Stimulated activated CD4-positive, alpha-beta T cell treated with anti-CD3 and anti-CD28 coated beads, Interleukin-4, amount 100 ng/mL, for 48 hours (primary cell): ENCODE results near the gene GPR78.

Experiments used
- DNase-seq, 2 donors: peaks; one replicate each; pipeline ENCODE4 v3.0.0-alpha.2; 2020; ENCODE audit warnings: low read depth in 2 of 2

The GPR78 gene, protein sequence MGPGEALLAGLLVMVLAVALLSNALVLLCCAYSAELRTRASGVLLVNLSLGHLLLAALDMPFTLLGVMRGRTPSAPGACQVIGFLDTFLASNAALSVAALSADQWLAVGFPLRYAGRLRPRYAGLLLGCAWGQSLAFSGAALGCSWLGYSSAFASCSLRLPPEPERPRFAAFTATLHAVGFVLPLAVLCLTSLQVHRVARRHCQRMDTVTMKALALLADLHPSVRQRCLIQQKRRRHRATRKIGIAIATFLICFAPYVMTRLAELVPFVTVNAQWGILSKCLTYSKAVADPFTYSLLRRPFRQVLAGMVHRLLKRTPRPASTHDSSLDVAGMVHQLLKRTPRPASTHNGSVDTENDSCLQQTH

DNA sequence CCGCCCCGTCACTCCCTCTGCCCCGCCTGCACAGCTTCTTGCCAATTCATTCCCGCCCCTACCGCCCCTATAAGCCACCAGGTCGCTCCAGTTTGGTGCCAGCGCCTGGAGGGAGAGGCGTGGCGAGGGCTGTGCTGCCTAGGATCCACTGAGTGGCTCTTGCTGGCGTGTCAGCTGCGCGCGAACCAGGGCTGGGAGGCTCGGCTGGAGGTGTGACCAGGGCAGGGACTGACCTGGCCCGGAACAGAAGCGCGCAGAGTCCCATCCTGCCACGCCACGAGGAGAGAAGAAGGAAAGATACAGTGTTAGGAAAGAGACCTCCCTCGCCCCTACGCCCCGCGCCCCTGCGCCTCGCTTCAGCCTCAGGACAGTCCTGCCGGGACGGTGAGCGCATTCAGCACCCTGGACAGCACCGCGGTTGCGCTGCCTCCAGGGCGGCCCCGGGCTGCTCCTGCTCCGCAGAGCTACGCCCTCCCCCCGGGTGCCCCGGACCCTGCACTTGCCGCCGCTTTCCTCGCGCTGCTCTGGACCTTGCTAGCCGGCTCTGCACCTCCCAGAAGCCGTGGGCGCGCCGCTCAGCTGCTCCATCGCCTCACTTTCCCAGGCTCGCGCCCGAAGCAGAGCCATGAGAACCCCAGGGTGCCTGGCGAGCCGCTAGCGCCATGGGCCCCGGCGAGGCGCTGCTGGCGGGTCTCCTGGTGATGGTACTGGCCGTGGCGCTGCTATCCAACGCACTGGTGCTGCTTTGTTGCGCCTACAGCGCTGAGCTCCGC, at the start of gene GPR78:
GPR78 (plus strand) TSS at position 72 of the 773 bp plus-strand sequence; CDS start at position 663, 591 bp downstream.
- DNase-seq = peak; percentile 16 to 47

DNA sequence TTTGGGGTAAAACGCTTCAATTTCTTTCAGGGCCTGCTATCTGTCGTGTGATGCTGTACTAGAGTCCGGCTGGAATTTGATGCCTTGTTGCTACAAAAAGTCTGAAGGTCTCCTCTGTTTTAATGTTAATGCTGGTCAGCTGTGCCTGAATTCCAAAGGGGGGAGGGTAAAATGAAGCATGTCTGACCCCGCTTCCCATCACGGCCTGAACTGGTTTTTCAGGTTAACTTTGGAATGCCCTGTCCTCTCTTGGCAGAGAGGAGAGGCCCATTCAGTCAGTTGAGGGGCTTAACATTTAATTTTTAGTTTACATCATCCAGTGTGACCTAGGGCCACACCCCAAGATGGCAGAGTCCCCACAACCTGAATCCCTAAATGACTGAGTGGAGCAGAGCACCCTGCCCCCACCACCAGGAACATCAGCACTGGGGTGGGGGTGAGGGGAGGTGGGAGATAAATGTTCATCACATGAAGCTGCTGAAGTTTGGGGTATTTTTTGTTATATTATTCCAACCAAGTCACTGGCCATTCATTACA, 47.9 kb upstream of the GPR78 start:
- no peak for DNase-seq

DNA sequence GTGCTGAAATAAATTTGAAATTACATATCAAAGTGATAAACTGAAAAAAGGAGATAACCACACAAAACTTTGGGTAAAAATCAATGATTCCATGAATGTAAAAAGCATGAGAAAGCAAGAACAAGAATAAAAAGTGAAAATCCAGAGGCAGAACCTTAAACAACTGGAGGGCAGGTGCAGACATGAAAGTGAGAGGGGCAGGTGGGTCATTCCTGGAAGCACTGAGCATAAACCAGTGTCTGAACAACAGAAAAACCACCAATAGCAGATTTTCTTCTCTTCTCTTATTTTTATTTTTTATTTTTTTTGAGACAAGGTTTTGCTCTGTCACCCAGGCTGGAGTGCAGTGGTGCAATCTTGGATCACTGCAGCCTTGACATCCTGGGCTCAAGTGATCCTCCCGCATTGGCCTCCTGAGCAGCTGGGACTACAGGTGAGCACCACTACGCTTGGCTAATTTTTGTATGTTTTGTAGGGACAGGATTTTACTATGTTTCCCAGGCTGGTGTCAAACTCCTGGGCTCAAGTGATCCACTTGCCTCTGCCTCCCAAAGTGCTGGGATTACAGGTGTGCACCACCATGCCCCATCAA, 46.8 kb upstream of the GPR78 start:
- DNase-seq = no peak

DNA sequence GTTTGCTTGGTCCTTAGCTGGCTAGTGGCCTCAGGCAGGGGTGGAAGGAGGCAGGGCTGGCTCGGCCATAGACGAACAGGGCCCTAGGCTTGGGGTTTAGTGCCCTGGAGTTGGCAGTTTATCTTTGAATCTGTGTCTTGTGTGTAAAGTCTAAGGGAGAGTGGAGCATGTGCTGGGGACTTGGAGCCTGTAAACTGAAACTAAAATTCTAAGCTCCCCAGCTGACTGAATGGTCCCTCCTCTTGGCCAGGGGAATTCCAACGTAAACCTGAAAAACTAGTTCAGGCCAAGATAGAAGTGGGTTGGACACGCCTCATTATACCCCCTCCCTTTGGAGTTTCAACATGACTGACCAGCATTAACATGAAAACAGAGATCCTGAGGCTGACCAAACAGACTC, 46.1 kb upstream of the GPR78 start:
- no peak for DNase-seq

DNA sequence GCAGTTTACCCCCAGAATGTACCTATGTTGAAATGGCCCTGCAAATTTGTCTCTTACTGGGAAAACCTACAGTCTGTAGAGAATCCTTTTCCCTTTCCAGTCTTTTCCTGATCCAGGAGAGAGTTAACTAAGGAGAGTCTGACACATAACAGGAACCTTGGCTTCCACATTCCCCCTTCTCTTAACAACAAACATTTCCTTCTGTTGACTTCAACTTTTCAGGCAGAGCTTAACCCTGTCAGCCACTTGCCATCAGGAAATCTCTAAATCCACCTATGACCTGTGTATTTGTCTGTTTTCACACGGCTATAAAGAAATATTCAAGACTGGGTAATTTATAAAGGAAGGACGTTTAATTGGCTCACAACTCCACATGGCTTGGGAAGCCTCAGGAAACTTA, 45.6 kb upstream of the GPR78 start:
- DNase-seq = no peak

DNA sequence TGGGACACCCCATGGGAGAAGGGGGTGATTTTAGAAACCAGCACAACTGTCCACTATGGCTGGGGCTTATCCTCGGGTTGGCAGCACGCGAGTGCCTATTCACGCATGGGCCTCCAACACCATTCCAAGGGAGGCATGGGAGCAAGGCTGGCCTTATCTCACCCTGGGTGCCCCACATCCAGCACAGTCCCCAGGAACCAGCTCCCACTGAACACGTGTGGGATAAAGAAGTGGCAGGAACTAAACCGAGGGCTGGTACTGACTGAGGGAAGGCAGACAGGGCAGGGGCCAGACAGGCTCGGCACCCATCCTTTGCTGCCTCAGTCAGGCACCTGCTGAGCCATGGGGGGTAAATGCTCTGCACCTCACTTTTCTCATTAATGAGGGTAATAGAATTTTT, 43.7 kb upstream of the GPR78 start:
- DNase-seq = no peak

DNA sequence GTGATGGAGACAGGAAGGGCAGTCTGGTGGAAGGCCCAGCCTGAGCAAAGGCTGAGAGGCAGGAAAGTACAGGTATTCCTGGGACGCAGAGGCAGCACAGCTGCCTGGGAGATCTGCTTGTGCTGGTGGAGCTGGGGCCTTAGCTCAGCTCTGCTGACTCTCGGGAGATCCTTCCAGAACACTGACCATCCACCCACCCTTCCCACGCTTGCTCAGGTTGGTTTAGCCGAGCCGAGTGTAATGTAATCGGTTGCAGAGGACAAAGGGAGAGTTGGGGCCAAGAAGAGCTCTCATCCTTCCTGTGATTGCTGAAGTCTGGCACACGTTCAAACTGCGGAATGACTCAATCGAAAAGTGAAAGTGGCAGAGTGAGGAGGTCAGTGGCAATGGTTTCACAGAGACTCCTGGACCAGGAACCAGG, 43.1 kb upstream of the GPR78 start:
- DNase-seq = no peak

DNA sequence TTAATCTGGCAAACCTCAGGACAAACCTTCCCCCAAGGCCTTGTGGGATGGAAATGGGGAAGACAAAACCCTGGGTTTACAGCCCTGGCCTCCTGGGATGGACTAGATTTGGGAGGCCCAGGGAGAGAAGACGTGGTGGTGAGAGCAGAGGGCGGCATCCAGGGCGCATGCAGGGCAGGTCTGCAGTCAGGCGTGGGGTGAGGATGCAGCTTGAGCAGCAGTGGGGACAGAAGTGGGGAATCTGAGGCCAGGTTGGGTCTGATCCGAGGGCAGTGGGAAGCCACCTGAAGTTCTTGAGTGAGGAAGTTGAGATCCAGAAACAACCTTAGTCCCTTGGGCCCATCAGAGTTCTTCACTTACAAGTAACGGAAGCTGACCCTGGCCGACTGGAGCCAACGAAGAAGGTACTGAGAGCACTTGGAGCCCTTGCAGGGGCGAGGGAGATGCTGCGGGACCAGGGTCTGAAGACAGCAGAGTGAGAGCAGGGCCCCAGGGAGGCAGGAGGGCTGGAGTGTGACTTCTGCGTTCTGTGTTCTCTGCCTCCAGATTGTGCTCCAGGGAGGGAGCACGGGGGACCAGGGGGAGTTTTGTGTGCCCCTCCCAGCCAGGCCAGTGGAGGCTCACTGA, 42.0 kb upstream of the GPR78 start:
- no peak for DNase-seq

DNA sequence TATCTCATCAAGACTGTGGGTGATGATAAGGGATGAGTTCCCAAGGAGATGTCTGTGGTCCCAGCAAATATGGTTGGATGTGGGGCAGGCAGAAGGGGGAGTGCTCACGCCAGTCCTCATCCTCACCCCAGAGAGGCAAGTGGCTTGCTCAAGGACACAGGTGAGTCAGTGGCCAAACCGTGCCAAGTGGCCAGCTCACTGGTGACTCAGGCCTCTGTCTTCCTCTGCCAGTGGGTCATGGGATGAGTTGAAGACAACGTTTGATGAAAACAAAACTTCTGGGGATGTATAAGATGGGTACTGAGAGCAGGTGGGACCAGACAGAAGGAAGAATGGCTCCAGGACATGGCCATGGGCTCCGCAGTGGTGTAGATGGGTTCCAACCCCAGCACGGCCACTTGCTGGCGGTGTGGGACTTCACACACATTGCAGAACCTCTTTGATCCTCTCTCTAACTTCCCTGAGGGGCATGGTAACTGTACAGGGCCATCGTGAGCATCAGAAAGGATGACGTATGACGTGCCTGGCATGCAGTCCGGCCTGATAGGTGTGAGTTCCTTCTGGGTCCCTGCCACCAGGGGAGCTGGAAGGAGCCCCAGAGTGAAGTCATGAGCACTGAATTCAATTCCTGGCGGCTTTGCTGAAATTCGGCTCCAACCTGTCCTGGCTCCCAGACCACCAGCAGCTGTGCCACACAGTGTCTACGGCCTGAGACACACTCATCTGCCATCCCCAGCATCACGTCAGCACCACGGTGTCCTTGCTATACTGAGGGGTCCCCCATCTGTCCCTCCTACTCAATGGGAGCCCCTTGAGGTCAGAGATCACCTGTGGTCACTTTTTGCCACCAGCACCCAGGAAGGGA, 41.3 kb upstream of the GPR78 start:
- DNase-seq = no peak

DNA sequence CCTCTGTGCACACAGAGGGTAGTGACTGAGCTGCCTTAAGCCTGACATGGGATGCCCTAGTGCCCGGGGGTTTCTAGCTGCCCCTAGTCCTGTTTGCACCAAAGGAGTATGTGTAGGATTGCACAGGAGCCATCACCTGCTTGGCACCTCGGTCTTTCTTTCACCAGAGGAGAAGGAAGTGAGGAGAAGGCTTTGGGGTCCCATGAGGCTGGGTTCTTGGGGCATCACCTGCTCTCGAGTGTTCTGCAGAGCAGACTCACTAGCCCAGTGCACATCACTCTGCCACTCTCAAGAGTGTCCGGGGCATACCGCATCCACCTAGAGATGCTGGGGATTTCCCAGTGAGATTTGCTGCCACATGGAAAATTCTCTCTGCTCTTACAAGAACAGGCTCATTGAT, 40.5 kb upstream of the GPR78 start:
- DNase-seq = no peak

DNA sequence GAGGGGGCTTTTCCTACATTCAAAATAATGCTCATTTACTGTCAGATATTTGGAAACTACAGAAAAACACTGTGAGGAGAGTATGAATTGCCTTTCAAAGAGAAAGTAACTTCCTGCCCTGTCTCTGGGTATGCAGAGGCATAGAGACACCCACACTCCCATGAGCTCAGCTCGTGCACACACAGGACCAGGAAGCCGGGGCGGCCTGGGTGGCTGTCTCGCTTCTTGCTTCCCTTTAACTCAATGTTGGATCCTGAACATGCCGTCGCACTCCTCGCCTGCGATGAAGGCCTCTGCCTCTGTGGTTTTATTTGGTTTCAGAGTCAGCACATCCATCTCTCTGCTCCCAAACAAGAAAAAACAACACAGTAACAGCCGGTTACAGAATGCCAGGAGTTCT, 40.1 kb upstream of the GPR78 start:
- peak; percentile 4 to 10 for DNase-seq

DNA sequence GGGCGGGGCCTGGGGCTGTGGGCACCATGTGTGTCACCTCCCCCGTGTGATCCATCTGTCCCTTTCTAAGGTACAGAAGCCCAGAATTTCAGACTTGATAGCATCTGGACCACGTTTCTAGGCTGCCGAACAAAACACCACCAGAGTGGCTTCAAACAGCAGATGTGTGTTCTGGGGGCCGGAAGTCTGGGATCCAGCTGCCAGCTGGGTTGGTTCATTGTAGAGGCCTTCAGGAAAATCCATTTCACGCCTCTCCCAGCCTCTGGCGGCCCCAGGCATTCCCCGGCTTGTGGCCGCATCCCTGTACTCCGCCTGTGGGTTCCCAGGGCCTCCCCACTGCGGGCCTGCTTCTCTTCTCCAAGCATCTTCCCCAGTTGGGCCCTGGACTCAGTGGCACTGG, 39.6 kb upstream of the GPR78 start:
- DNase-seq = no peak

DNA sequence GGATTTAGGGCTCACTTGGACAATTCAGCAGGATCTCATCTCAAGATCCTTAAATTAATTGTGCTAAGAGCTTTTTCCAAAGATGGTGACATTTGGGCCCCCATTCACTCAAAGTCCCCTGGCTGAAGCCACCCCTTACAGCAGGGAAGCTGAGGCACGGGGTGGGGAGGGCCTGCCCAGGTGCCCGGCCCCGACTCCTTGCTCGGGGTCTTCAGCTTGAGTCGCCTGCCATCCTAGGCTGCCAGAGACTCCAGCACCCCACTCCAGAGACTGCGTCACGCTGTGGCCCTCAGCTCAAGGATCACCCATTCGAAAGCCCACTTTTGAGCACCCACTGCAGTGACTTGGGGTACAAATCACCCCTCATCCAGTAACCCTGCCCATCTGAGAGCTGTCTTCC, 39.2 kb upstream of the GPR78 start:
- DNase-seq = no peak

DNA sequence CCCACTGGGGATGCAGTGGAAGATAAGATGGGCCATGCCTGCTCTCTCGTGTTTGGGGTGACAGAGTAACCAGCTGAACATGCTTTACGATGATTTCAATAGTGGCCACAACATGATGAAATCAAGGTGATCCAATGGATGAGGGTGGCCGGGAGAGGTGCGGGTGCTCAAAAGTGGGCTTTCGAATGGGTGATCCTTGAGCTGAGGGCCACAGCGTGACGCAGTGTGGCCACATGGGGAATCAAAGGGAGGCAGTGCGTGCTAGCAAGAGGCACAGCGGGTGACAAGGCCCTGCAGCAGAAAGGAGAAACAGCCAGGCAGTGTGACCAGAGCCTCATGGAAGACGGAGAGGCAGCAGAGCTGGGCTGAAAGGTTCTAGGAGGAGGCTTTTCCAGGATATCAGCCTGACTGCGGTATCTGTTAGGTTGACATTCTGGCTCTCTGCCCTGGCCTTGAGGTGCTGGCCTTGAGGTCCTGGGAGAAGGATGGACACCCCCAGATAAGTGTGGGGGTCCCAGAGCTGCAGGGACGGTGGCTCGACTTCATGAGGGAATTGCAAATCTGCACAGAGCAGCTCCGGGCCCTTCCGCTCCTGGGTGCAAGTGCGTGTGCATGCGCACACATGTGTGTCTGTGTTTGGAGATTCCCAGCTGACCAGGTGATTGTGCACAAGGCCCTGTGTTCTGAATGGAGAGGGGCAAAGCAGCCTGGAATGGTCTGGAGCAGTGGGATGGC, 38.0 kb upstream of the GPR78 start:
- DNase-seq = no peak

DNA sequence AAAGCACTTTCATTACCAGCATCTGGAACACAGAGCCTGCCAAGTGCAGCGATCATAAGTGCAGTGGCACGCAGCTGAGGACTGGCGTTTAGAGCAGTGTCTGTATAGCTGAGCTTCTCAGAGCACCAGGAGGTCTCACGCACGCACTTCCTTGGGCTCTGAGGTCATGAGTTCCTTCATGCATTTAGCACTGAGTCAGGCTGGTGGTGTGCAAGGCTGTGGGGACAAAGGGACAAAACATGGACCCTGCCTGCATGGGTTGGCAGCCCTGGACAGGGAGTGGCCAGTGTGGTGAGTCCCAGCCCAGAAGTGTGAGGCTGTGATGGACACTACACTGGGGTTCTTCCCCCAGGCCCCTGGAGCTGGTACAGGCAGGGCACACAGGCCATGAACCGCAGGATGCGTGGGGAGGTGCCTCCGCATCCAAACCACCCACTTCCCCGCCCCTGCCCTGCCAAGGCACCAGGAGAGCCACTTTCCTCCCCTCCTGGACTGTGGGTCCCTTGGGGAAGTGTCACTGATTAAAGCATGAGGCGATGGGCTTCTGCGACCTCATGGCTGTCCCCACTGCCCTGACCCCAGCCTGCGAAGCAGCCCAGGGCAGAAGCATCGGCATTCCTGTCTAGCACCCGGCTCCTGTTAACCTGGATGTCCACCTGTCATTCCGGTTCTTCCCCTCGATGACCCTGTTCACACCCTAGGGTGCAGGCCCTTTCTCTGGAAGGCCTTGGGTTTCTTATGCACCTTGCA, 37.2 kb upstream of the GPR78 start:
- no peak for DNase-seq

DNA sequence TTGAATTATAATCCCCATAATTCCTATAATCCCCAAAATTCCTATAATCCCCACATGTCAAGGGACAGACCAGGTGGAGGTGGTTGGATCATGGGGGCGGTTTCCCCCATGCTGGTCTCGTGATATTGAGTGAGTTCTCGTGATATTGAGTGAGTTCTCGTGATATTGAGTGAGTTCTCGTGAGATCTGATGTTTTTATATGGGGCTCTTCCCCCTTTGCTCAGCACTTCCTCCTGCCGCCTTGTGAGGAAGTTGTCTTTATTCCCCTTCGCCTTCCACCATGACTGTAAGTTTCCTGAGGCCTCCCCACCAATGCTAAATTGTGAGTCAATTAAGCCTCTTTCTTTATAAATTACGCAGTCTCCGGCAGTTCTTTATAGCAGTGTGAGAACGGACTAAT, 36.6 kb upstream of the GPR78 start:
- no peak for DNase-seq

DNA sequence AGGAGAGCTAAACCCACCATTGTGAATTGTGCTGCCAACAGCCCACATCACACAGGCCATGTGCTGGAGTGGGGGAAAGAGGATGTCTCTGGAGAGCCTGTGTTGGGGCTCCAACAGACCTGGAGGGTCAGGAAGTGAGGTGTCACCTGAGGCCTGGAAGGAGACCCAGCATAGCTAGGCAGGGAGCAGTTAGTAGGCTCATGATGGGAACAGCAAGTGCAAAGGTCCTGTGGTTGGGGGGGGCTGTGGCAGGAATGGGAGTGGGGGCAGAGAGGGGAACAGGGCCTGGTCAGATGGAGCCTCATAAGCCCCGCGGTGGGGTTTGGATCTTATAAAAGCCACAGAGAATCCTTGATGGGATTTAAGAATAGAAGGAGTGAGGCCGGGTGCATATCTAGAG, 35.9 kb upstream of the GPR78 start:
- DNase-seq = no peak

DNA sequence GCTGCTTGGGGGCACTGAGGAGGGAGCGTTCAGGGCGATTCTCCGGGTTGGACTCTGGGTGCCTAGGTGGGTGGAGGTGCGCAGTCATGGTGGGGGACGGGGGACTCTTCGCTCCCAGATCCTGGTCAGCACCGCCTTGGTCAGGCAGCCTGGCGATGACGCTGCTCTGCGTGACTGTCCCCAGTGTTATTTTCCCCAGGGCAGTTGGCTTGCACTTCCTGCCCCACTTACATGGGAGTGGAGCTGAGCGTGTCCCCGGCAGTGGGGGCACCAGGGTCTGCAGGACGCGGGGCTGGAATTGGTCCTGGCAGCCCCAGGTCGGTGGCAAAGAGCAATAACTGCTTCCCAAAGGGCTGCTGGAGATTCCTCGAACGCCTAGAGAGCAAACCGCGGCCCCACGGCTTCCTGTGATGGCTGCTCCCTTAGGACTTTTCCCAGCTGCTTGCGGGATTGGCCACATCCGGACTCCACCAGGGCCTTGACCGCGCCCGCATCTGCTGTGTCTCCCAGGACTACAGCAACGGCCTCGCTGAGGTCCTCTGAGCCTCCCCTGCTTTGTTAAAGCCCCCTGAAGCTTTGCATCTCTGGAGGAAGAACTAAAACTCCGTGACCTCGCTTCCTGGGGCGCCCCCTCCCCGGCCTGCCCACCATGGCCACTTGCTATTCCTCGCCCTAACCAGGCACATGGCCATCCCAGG, 35.3 kb upstream of the GPR78 start:
- DNase-seq = no peak

DNA sequence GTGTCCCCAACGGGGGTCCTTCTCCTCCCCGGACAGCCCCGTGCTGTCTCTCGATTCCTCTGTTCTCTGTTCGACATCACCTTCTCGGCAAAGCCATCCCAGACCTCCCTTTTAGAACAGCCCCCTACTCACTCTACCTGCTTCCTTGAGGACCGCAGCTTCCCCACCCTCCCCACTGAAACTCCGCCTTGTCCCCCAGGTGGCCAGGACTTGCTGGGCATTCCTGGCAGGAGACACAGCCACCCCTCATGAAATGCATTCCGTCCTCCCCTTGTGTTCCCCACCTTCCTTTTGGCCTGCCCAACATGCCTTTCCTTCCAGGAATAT, 34.8 kb upstream of the GPR78 start:
- no peak for DNase-seq
